WTC11 (cell line): Measurements from ENCODE around the gene FAM13A.

Source experiments
- AFF4 ChIP-seq: sonication (generic); formaldehyde crosslinking; IDR thresholded peaks from 2 replicates; pipeline ENCODE4 v1.8.1; 2023; ENCODE audit warnings: mild to moderate bottlenecking, missing genetic modification reagents, borderline replicate concordance
- CTCF ChIP-seq: fragments of 200-600 bp; IDR thresholded peaks from 2 replicates; pipeline ENCODE4 v1.8.0; 2022; ENCODE audit warnings: antibody characterized with exemption
- TF ChIP-seq, protein P1 (sequence below): sonication (generic); formaldehyde crosslinking; IDR thresholded peaks from 2 replicates; pipeline ENCODE4 v1.8.1; 2022; ENCODE audit warnings: missing genetic modification reagents, borderline replicate concordance

DNA sequence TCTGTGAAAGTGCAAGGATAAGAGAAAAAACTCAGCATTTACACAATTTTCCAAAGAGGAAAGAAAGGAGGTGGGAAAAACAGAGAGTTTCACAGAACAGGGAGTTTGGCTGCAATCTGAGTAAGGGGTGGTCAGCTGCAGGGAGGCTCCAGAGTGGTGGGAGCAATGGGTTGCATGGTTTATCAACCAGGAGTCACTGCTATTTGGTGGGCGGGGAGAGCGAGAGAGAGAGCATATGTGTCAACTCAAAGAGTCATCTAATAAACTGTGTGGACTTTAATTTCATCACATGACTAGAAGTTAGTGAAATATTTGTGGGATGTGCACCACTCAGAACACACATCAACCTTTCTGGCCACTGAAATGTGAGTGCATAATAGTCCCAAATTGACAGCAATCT is 94.6 kb downstream of the FAM13A start:
- TF ChIP-seq, protein P1, sequence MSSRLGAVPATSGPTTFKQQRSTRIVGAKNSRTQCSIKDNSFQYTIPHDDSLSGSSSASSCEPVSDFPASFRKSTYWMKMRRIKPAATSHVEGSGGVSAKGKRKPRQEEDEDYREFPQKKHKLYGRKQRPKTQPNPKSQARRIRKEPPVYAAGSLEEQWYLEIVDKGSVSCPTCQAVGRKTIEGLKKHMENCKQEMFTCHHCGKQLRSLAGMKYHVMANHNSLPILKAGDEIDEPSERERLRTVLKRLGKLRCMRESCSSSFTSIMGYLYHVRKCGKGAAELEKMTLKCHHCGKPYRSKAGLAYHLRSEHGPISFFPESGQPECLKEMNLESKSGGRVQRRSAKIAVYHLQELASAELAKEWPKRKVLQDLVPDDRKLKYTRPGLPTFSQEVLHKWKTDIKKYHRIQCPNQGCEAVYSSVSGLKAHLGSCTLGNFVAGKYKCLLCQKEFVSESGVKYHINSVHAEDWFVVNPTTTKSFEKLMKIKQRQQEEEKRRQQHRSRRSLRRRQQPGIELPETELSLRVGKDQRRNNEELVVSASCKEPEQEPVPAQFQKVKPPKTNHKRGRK (CRISPR knock-in tag): no peak
- no peak for TF ChIP-seq AFF4 (CRISPR knock-in tag)
- TF ChIP-seq CTCF: no peak
